HG03097 (cell line): ENCODE measurements around the gene VWA3B.
"Not testable (repeated sequence)": the region's sequence is repeated elsewhere in the genome, so short reads cannot be mapped to it uniquely, and the experiment has no call there.

Experiments used
- ATAC-seq: cut with Tn5 transposase; IDR thresholded peaks from one replicate; pipeline ENCODE4 v1.9.1; 2021; ENCODE audit not compliant: unreplicated experiment, low FRiP score

The VWA3B gene

DNA sequence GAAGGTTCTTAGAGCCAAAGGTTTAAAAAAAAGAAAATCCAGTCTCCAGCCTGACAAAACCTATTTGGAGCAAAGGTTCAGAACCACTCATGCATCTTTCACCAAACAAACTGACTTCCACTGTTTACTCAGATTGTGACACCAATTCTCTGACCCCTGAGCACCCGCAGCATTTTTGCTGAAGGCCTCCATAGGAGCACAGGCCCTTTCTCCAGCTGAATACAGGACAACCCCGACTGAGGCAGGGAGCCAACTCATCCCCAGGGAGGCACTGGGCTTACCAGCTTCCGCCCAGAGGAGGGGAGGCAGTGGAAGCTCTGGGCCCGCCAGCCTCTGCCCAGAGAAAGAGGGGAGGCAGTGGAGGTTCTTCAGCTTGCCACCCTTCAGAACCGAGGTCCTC lies 208.3 kb downstream of the VWA3B start:
- no peak for ATAC-seq

DNA sequence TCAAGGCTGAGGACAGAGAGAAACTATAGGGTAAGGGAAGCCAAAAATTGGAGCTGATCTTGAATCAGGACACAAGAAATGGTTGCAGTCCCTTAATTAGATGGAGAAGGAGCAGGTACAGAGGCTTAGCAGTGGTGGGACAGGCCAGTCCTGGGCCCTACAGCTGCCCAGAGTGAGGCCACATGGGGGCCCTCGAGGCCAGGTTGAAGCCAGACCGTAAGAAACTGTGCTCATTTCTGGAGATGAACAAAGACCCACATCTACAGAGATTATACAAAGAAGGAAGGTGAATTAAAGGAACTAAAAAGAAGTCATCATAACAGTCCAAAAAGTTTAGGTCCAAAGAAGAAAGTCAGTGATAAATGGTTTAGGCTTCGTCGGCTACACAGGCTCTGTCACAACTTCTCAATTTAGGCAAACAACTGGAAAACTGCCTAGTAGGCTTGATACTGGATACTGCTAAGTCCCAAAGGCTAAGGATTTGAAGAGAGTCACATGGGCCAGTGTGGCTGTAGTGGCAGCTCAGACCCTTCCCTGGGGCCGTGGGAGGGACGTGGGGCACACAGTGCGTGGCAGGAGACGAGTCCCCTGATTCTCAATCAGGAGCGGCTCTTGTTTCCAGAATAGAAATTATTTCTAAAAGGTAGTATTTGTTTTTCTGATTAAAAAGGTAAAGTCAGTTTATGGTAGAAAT lies 208.9 kb downstream of the VWA3B start:
- ATAC-seq: no peak

DNA sequence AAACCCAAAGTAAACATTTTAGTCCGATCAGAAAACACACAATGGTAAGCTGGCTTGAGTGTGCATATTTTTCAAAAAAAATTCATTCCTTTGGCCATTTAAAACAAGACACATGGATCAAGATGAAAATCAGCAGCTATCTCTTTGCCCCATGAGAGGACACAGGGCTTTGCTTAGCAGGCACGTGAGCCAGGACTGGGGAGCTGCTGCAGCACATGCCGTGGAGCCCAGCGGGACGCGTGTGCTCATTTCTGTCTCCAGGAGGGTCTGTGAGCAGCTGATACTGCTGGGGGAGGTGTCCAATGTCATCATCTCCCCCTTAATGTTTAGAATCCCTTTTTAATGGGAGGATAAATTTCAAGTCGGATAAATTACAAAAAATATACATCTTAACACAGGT lies 209.5 kb downstream of the VWA3B start:
- no peak for ATAC-seq

DNA sequence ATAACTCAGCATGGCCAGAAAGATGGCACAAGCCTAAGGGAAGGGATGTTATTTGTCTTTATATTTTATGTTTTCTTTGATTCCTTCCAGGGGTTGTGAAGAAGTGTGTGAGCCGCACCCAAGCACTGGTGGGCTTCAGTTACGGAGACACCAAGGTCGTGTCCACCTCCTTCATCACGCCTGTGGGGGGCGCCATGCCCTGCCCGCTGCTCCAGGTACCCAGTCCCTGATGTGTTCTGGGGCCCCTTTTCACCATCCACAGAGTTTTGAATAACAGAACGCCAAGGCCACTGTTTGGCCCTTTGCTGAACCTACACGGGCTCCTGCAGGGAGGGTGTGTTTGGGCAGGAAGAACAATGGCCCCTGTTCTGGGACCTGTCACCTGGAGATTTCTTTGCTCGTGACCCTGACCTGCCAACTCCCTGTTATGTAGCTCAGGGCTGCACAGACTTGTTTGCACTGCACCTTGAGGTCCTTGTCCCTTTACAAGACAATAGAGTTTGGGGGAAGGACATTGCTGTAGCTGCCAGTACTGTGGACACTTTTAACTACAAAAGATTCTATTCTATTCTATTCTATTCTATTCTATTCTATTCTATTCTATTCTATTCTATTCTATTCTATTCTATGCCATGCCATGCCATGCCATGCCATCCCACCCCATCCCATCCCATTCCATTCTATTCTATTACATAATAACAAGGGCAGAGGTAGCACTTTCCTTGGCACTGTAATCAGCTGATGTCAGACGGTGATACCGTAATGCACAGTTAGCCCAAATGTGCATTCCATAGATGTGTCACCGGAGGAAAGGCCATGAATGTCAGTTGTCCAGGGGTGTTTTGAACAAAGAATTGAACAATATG lies 211.1 kb downstream of the VWA3B start:
- no peak for ATAC-seq

DNA sequence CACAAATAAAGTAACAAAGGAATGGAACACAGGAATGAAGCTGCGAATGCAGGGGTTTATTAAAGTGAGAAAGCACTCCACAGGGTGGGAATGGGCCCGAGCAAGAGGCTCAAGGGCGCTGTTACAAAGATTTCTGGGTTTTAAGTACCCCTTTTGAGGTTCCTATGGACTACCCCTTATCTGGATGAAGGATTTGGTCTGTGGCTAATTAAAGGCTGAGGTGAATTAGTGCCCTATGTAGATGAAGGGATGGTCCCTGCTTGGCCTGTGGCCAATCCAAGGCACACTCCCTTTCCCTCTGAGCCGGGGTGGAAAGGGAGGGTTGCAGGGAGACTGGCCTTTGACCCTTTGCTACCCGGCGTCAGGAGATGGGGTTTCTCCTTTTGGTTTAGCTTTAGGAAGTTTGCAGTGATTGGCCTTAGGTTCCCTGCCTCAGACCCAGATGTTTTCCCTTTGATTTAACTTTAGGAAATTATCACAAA lies 211.8 kb downstream of the VWA3B start:
- no peak for ATAC-seq

DNA sequence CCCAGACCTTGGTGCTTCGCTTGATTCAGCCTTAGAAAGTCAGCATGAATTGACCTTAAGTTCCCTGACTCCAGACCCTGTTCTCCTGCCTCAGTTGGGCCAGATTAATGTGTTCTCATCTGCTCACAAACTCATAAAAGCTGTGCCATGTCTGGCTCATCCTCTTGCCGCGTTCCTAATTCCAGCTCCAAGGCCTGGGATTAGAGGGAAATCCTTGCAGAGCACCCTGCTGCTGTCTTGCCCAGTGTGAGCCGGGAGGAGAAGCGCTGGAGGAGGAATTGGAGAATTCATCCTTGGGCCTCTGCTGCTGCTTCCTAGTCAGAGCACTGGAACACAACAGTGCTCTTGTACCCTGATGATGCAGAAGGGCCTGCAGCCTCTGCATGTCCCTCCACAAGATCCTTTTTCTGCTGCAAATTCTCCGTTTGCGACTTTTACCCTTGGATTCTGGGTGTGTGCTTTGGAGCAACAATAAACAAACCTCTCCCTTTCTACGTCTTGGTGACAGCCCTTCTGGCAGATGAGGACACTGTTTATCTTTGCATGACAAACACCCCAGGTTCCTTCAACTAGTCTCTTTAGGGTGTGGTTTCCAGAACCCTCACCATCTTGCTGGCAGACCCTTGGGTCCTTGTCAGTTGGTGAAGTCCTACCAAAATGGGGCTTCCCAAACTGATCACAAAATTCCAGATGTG lies 212.4 kb downstream of the VWA3B start:
- ATAC-seq: no peak

DNA sequence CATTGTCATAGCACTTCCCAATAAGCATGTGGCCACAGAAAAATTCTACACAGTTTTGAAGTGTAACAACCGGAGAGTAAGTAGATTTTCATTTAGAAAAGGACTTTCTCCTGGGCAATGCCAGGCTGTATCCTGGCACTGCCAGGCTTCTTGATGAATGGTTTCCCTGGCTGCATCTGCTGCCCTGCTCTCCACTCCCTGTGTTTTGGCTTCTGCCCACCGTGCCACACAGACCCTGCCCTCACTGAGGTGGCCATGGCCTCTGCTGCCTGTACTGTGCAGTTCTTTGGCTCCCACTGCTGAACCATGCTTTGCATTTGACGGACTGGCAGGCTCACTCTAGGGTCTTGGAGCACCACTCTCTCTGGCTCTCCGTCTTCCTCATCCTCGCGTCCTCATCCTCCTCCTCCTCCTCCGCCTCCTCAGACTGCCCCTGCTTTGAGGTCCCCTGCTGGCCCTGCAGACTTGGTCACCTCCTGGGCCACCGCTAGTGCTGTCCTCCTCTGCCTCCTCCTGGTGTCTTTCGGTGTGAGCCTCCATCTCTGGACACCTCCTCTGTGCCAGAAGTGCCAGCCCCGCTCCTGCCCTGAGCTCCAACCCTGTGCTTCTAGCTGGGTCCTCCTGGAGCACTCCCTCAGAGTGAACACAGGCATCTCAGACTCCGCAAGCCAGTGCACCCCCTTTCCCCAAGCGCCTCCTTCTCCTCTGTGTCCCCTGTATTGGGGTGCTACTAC lies 213.3 kb downstream of the VWA3B start:
- ATAC-seq: no peak

DNA sequence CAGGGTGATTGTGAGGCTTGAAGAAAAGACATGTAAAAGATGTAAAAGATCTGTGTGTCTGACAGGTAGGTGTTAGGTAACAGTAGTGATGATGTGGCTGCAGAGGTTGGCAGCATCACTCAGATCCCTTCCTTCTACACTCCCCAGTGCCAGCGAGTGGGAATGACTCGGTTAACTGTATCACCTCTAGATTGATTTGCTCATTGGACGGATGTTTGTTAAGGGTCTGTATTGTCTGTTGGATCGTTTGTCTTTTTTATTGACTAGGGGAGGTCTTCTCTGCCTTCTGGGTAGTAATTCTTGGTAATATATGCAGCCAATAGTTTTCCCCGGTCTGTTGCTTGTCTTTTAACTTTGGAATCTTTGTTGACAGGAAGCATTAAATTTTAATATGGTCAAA lies 214.5 kb downstream of the VWA3B start:
- ATAC-seq: no peak

DNA sequence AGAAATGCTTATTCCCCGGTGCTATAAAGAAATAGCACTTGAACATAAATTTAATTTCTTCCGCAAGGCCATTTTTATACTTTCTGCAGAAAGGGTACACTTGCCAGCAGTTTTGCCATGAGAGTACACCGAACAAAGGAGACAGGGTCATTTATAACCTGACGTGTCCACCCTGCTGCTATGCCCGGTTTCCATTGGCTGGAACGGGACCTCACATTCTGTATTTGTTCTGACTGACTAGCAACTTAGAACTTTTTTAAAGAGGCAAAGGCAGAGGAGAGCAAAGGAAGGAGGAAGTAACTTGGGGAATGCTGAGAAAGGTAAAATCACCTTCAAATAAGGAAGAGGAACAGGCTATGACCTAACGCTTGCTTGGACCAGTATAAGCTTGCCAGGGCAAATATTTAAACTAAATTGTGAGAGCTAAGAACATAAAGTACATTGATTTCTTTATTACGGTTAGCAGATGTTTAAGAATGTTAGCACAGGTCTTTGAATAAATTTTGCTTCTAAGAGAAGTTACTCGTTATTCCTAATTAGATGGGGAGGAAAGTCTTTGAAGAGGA lies 220.2 kb downstream of the VWA3B start:
- ATAC-seq: not testable (repeated sequence)

DNA sequence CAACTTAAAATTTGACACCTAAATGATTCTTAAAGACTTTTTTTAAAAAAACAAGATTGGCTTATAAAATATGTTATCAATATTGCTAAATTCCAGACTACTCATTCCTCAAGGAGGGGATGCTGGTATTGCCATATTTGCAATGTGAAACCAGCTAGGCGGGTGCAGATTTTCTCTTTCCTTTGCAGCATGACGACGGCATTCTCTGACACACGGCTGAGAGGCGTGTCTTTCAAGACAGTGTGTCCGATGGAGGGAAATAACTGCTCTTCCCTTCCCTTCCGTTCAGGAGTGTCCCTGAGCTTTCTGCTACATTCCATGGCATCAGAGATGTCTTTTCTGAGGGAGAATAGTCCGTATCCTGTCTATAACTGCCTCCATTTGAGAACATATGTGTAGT lies 221.1 kb downstream of the VWA3B start:
- ATAC-seq: no peak

DNA sequence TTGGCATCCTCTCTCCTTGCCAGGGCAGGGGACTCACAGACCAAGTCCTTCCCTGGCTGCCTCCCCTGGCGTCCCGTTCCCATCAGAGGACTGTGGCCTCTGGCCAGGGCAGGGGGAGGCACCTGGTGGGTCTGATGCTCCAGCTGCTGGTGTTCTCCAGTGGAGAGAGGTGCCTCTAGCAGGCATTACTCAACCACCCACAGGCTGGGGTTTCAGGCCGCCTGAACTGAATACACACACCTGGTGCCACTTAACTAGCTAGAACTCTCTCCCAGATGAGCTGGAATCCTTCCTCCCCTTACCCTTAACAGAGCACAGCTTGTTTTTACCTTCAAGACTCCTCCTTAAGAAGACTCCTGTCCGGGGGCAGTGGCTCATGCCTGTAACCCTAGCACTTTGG lies 221.6 kb downstream of the VWA3B start:
- ATAC-seq: no peak

DNA sequence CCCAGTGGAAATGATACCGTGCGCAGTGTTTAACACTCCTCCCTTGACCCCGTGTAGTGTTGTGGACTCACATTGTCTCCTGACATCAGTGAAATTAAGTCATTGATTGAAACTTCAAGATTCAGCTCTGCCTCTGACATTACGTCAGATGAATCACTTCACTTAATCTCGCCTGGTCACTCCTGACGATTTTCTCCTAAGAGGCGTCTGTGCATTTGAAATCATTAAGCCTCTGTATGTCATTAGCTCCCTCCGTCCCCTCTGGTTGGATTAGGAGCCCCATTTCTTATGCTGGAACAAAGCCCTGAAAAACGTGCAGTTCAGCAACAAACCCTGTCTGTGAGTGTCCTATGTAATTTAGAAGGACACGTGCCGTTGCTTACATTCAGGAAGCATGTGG lies 222.6 kb downstream of the VWA3B start:
- ATAC-seq: no peak

DNA sequence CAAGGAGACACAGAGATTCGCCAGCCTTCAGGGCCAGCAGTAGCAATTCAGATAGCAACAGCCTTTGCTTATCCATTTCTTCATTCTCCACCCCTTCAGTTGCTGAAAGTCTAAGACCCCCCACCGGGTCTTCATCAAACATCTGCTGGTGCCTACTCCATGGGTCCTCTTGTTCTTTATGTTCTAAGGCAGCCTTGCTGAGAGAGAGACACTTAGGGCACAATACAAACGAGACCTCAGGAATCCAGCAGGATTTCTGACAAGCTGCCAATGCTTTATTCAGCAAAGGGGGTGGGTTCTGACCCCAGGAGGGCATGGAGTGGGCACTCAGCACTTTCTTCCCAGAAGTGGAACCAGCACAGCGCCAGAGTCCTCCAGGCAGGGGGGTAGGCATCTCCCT lies 223.0 kb downstream of the VWA3B start:
- ATAC-seq: no peak

DNA sequence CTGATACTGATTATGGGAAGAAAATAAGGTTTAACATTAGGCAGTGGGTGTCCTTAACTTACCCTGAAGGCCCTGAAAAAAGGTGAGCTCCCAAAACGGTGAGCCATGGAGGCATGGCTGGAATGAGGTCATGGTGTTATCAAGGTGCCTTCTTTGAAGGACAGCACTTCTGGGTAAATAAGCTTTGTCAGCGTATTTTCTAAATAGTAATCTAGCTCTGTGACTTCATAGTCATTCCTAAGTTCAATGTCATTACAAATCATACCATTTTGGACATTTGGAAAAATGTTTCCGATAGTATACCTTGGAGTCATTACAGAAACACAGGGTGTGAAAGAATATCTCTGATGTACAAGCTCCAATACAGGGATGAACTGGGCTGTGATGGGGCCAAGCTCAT lies 224.1 kb downstream of the VWA3B start:
- no peak for ATAC-seq

DNA sequence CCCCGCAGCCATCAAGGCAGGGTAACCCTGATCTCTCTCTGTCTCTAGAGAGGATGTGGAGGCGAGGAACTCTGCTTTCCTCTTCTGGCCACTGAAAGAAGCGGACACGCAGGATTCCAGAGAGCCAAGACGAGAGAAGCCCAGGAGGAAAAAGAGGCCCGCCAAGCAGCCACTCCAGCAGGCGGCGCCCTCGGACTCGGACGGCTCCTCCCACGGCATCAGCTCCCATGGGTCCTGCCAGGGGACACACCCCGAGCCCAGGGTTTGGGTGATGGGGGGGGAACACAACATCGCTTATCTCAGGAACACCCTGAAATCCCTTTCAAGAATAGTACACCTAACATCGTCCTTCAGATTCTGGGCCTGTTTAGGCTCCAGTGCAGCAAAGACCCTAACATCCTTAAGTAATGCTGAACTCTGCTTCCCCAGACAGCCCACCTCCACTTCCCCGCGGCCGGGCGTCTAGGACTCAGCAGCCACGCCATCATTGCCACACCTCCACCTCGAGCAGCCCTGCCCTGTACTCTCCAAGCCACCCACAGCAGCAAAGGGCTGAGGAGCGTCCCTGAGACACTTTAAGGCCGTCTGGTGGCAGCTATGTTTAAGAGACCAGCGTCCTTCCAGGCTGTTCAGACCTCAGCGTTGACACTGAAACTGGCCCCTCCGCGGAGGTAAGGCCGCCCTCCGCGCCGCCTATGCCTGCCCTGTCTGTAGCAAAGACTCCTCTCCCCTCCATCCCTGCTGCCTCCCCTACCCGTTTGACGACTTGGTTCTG lies 225.0 kb downstream of the VWA3B start:
- no peak for ATAC-seq

DNA sequence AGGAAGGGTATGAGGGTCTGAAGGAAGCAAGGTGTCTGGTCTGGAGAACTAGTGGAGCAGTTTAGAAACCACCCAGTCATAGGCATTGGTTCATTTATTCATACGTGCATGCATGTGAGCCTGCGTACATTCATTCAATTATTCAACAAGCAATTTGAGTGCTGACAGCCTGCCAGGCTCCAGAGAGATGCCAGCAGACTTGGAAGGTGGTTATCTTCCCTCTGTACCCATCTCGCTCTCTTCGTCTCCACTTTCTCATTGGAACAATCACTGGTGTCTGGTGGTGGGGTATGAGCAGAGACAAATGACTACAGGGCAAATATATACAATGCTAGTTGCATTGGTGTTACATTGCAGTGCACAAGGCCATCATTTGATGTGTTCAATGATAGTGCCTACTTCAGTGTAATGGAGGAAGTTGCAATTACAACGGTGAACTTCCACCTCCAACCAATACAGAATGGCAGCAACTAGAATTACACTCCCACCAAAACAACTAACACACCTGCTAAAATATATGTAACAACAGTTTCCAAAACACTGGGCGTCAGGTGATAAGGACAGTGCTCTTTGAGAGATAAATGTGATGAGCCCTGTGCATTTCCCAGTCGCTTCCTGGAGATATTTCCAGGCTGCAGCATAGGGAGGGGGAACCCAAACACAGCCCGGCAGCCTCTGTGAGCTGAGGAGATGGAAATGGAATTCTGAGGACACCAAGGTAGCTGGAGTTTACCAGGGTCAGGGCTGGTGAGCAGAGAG lies 226.7 kb downstream of the VWA3B start:
- ATAC-seq: no peak

DNA sequence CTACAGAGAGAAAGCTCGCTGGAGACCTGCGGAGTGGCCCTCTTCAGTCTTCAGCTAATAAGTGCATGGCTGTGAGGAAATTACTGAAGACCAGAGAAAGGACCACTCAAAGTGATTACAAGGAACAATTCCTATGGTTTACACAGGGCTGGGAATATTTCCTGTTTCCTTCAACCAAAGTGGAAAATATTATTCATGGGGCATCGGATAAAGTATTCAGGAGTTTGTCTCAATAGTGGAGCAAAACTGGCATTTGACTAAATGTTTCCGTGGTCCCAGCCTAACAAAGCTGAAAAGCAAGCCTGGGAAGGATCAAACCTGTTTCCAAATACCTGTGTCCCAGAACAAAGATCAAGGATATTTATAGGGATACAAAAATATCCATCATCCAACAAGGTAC lies 227.3 kb downstream of the VWA3B start:
- ATAC-seq: no peak

DNA sequence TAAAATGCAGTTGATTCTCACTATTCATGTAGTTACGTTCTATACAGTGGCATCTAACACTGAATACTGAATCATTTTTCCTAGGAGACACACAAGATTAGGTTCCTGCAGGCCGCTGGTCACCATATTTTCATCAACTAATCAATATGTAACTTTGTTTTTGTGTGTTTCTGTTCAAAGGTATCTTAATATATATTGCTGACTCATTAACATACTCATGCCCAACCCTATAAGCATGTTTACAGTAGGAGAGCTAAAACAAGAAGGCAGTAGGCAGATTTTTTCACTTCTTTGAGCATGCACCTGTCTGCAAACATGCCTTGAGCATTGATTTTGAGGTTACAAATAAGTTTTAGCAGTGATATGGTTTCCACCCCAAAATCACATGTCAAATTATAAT lies 229.0 kb downstream of the VWA3B start:
- ATAC-seq: no peak

DNA sequence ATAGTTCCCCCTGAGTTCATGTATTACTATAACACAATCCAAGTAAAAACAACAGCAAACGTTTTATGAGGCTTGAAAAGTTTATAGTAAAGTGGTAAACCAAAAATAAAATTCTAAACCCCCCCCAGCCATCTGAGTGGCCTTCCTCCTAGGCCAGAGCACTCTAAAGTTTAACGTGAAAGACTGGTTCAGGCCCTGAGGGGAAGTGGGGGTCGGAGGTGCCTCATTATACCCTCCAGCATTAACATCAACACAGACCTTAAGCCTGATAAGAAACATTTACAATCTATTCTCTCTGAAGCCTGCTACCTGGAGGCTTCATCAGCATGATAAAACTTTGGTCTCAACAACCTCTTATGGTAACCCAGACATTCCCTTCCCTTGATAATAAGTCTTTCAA lies 230.2 kb downstream of the VWA3B start:
- ATAC-seq: no peak
